ENCODE data around the gene USP15.

The USP15 gene

DNA sequence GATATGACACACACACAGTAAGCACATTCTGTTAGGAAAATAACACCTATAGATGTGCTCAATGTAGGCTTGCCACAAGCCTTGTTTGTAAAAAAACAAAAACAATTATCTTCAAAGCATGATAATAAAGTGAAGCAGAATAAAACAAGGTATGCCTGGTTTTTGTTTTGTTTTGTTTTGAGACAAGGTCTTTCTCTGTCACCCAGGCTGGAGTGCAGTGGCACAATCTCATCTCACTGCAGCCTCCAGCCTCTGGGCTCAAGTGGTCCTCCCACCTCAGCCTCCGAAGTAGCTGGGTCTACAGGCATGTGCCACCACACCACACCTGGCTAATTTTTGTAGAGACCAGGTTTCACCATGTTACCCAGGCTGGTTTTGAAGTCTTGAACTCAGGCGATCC is 154.0 kb downstream of the USP15 start:
- no peak overlapping the region for H3K4me3 ChIP-seq (replicated peaks; ENCODE audit: low read depth, low read length)
- TF ChIP-seq, protein P1, sequence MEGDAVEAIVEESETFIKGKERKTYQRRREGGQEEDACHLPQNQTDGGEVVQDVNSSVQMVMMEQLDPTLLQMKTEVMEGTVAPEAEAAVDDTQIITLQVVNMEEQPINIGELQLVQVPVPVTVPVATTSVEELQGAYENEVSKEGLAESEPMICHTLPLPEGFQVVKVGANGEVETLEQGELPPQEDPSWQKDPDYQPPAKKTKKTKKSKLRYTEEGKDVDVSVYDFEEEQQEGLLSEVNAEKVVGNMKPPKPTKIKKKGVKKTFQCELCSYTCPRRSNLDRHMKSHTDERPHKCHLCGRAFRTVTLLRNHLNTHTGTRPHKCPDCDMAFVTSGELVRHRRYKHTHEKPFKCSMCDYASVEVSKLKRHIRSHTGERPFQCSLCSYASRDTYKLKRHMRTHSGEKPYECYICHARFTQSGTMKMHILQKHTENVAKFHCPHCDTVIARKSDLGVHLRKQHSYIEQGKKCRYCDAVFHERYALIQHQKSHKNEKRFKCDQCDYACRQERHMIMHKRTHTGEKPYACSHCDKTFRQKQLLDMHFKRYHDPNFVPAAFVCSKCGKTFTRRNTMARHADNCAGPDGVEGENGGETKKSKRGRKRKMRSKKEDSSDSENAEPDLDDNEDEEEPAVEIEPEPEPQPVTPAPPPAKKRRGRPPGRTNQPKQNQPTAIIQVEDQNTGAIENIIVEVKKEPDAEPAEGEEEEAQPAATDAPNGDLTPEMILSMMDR (IDR thresholded peaks at IDR 0.05; ENCODE audit: low read length, missing control alignments) = no peak
- DNase-seq (ENCODE audit: low read depth) = no peak

DNA sequence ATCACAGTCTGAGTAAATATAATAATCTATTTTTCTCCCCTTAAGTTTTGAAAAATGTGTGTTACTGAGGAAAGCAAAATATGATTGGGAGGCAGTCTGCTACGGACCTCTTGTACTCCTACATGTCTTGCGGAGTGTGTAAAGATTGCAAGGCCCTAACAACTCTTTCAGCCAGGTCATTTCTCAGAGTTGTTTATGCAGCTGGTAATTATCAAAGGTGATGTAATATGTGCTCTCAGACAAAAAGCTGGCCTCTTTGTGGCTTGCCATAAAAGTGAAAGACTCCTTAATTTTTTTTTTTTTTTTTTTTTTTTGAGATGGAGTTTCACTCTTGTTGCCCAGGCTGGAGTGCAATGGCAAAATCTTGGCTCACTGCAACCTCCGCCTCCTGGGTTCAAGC is 165.9 kb downstream of the USP15 start:
- H3K4me3 ChIP-seq (replicated peaks; ENCODE audit: low read depth, low read length) = no peak overlapping the region
- DNase-seq (ENCODE audit: low read depth) = peak; percentile 52
- TF ChIP-seq, protein P1 (IDR thresholded peaks at IDR 0.05; ENCODE audit: low read length, missing control alignments) = no peak

DNA sequence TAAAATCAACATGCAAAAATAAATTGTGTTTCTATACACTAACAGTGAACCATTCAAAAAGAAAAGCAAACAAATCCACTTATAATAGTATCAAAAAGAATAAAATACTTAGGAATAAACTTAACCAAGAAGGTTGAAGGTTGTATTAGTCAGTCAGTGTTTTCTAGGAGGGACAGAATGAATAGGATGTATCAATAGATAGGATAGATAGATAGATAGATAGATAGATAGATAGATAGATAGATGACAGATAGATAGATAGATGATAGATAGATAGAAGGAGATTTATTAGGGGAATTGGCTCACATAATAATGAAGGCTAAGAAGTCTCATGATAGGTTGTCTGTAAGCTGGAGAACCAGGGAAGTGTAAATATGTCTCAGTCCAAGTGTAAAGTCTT is 169.3 kb downstream of the USP15 start:
- DNase-seq (ENCODE audit: low read depth) = no peak
- no peak overlapping the region for H3K4me3 ChIP-seq (replicated peaks; ENCODE audit: low read depth, low read length)
- TF ChIP-seq, protein P1 (IDR thresholded peaks at IDR 0.05; ENCODE audit: low read length, missing control alignments) = no peak

DNA sequence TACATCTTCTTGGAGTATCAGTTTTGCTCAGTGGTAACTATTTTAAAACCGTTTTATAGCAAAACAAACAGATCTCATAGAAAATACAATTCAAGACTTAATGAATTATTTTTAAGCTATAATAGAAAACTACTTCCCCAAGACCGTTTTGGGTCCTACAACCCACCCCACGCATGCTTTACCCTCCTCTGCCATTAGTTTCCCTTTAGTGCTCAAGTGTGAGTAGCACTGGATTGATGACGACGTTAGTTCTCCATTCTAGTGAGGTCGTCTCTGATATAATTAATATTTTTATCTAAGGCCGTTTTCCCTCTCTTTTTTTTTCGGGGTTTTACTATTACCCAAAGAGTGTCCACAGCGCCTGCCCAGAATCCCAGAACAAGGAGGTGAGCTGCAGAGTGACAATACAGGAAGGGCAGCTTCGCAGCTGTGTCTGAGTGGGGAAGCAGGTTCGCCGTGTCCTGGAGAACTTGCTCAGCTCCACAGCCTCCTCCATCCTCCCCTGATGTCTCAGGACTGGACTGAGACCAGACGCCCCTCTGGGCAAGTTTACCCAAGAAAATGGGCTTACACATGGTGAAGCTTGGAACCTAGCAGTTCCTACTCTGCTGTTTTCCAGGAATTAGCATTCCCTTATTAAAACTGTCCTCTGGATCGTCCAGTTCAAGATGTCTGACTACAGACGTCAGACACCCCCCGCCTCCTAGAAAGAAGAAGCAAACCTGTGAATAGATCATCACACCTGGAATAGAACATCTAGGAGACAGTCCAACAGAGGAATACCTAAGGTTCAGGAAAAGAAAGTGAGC is 174.5 kb downstream of the USP15 start:
- H3K4me3 ChIP-seq (replicated peaks; ENCODE audit: low read depth, low read length) = peak overlapping the region; percentile 46
- no peak for DNase-seq (ENCODE audit: low read depth)
- TF ChIP-seq, protein P1 (IDR thresholded peaks at IDR 0.05; ENCODE audit: low read length, missing control alignments) = no peak

DNA sequence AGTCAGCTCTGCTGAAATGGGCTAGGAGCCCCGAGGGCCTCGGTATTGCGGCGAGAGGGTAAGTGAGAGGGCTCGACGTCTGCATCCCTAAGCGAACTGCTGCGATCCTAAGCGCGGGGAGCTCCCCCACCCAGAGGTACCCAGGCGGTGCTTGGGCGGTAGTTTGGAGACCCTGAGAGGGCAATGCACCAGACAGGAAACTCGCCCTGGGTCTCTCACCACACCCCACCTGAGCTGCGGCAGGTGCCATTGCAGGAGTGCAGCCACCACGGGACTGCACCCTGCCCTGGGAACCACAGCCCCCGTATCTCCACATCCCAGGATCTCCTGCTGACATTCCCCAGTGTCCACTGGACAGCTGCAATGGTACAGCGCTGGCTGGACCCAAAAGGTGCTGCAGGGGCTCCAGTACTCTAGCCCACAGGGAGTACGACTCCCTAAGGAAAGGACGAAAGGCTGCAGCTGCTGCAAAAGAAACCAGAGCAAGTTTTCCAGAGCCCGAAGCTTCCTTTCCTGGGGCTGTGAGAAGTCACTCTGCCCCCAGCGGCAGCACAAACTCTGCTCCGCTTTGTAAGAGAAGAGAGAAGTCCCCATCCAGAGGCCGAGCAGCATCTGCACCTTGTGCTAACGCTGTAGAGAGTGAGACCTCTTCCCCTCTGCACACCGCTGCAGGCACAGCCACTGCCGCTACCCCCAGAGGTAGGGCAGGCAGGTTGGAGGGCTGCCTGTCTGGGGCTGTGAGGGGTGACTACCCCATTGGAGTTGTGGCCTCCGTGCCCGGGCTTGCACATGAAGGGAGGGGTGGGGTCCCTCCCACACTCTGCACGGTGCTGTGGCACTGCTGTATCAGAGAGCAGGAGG is 175.3 kb downstream of the USP15 start:
- peak; percentile 73 for DNase-seq (ENCODE audit: low read depth)
- peak overlapping the region; percentile 46 for H3K4me3 ChIP-seq (replicated peaks; ENCODE audit: low read depth, low read length)
- TF ChIP-seq, protein P1 (IDR thresholded peaks at IDR 0.05; ENCODE audit: low read length, missing control alignments) = peak; percentile 76

DNA sequence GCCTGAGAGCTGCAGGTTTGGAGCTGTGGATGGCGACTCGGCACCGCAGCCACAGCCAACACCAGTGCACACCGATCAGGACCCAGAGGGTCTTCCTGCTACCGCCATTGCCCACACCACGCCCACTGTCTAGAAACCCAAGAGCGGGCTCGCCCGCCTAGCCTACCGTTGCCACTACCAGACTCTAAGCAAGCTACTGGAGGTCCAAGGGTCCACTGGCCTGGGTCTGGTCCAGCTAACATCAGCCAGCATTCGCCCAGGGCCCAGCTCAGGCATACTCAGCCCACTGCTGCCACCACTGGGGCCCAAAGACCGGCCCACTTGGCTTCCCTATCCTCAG is 175.9 kb downstream of the USP15 start:
- no peak for DNase-seq (ENCODE audit: low read depth)
- H3K4me3 ChIP-seq (replicated peaks; ENCODE audit: low read depth, low read length) = no peak overlapping the region
- TF ChIP-seq, protein P1 (IDR thresholded peaks at IDR 0.05; ENCODE audit: low read length, missing control alignments) = no peak

Data from fibroblast of pulmonary artery (primary cell).